BJ (cell line): Measurements from ENCODE around the gene NCF2. TPM values are rescaled to one million over a fixed set of nuclear protein-coding genes. Genes with fewer than 3 reads are reported as not detected.
A peak's percentile ranks its signal among the peaks of the same experiment; 100 is the strongest.

Experiments
- CTCF ChIA-PET: fragments of 350-600 bp; formaldehyde crosslinking; extraction: SDS; loops from one replicate; lab custom pipeline; 2021; ENCODE audit warnings: antibody characterized with exemption, inconsistent platforms; lab: Yijun Ruan, JAX
- POLR2A ChIA-PET: fragments of 300-600 bp; sonication (Branson Sonifier 250); formaldehyde crosslinking; extraction: SDS; loops from one replicate; lab custom pipeline; 2021; ENCODE audit warnings: antibody characterized with exemption; lab: Charles Lee
- DNase-seq: peaks from one replicate; pipeline ENCODE4 v3.0.0-alpha.2; 2011; ENCODE audit warnings: low read depth
- H3K27me3 ChIP-seq: 2 replicates; pipeline ENCODE4 v1.6.0; 2011; ENCODE audit warnings: low read length; ENCODE audit not compliant: control insufficient read depth, insufficient read depth
- H3K36me3 ChIP-seq: 2 replicates; pipeline ENCODE4 v1.5.1; 2011; ENCODE audit warnings: low read length; ENCODE audit not compliant: control insufficient read depth, insufficient read depth
- H3K4me3 ChIP-seq: 2 replicates; pipeline ENCODE4 v1.5.1; 2011; ENCODE audit warnings: low read depth, mild to moderate bottlenecking, control low read depth, low read length
- CTCF ChIP-seq: IDR thresholded peaks from 2 replicates; pipeline ENCODE4 v1.5.1; 2011; ENCODE audit warnings: low read depth, mild to moderate bottlenecking, control low read depth, inconsistent platforms, low read length, moderate library complexity; ENCODE audit not compliant: insufficient read depth
- polyA plus RNA-seq: library from polyadenylated mRNA; depleted of rRNA; stranded (reverse); fragments of >200 nt; gene quantifications from 2 replicates; pipeline ENCODE4 v1.2.3, GENCODE V29; 2011

NCF2 gene
- polyA plus RNA-seq, 1 experiment: 2.0 TPM

GRCh38 chr1:183612407-183612806 lies 22.1 kb upstream of the NCF2 start:
- no peaks in the 10 kb centered on the region for H3K36me3 ChIP-seq
- no peak for DNase-seq
- no peaks in the 10 kb centered on the region for H3K27me3 ChIP-seq
- CTCF ChIA-PET: interaction anchor here (0.9 kb wide), 1 partner anchor 20 kb away, joined by 3 read pairs; no protein-coding TSS in a partner anchor
- H3K4me3 ChIP-seq: no peak overlapping the region
- TF ChIP-seq CTCF: no peak
- POLR2A ChIA-PET: no interaction called here

DNA sequence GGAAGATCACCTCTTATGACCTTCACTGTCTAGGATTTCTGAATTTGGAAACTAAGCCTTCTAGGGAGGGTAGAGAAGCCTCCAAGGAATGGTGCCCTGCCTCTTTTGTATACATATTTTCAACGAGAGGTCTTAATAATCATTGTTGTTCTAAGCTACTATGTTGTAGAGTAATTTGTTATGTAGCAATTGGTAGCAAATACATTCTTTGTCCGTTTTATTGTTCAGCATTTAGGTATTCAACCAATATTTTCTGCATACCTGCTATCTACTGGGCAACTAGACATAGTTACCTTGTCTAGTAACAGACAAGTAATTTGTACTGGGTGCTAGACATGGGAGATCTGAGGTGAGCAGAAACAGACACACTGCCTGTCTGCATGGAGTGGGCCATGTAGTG lies 20.8 kb upstream of the NCF2 start:
- no peak for DNase-seq
- no peak for TF ChIP-seq CTCF
- no peaks in the 10 kb centered on the region for H3K36me3 ChIP-seq
- ChIA-PET CTCF (interaction anchor here (0.6 kb wide), 1 partner anchor 13 kb away, joined by 3 read pairs; no protein-coding TSS in a partner anchor), POLR2A (no interaction called here)
- H3K27me3 ChIP-seq: no peaks in the 10 kb centered on the region
- H3K4me3 ChIP-seq: no peak overlapping the region

GRCh38 chr1:183609759-183610452 lies 19.6 kb upstream of the NCF2 start:
- no peaks in the 10 kb centered on the region for H3K36me3 ChIP-seq
- no peak for TF ChIP-seq CTCF
- DNase-seq: no peak
- ChIA-PET CTCF (interaction anchor here (0.7 to 3.4 kb wide), 7 partner anchors 9 to 538 kb away, joined by 3 to 10 read pairs (median 4); no protein-coding TSS in a partner anchor), POLR2A (no interaction called here)
- H3K27me3 ChIP-seq: no peaks in the 10 kb centered on the region
- no peak overlapping the region for H3K4me3 ChIP-seq

- Histone ChIP-seq H3K27me3 (no peaks in the 10 kb centered on the region), H3K36me3 (no peaks in the 10 kb centered on the region), H3K4me3 (no peak overlapping the region)
- peak; percentile 66 for TF ChIP-seq CTCF
- DNase-seq: no peak
- ChIA-PET POLR2A (no interaction called here), CTCF (interaction anchor here (0.7 to 3.4 kb wide), 8 partner anchors 9 to 538 kb away, joined by 3 to 10 read pairs (median 4); no protein-coding TSS in a partner anchor)
Measured at GRCh38 chr1:183609313-183609712, 19.1 kb upstream of the NCF2 start.

GRCh38 chr1:183607322-183607980 lies 17.2 kb upstream of the NCF2 start:
- TF ChIP-seq CTCF: no peak
- H3K4me3 ChIP-seq: no peak overlapping the region
- H3K36me3 ChIP-seq: no peaks in the 10 kb centered on the region
- ChIA-PET POLR2A (no interaction called here), CTCF (interaction anchor here (3.4 kb wide), 1 partner anchor 78 kb away, joined by 10 read pairs; no protein-coding TSS in a partner anchor)
- no peaks in the 10 kb centered on the region for H3K27me3 ChIP-seq
- no peak for DNase-seq
